ELF-1 (cell line): ENCODE data around the gene CLEC4C.
"Not testable (repeated sequence)": the region's sequence is repeated elsewhere in the genome, so short reads cannot be mapped to it uniquely, and the experiment has no call there.

Experiments used
- DNase-seq: peaks from one replicate; pipeline ENCODE4 v3.0.0-alpha.2; 2016; ENCODE audit warnings: low read depth, low spot score

Gene CLEC4C

GRCh38 chr12:7747246-7747645 is at the start of gene CLEC4C:
CLEC4C (minus strand) TSS chr12:7747375; CDS start chr12:7747348, 27 bp downstream.
- no peak for DNase-seq

GRCh38 chr12:7793211-7793610 is 46.0 kb upstream of the CLEC4C start:
- DNase-seq = no peak

GRCh38 chr12:7788884-7789528 is 41.8 kb upstream of the CLEC4C start, which contains the start of gene NANOG:
NANOG (plus strand) TSS chr12:7789402; CDS start chr12:7789615, 213 bp downstream.
- peak; percentile 58 for DNase-seq

- DNase-seq = peak; percentile 30
These were observed 41.1 kb upstream of the CLEC4C start for GRCh38 chr12:7788294-7788660.

- DNase-seq = peak; percentile 71
These were observed 40.6 kb upstream of the CLEC4C start for GRCh38 chr12:7787574-7788293.

GRCh38 chr12:7784701-7785100 is 37.5 kb upstream of the CLEC4C start:
- DNase-seq = no peak

GRCh38 chr12:7783433-7783832 is 36.3 kb upstream of the CLEC4C start:
- DNase-seq = not testable (repeated sequence)

GRCh38 chr12:7782055-7782454 is 34.9 kb upstream of the CLEC4C start:
- no peak for DNase-seq

GRCh38 chr12:7781274-7781673 is 34.1 kb upstream of the CLEC4C start:
- DNase-seq = no peak

- DNase-seq = no peak
These were observed 22.8 kb upstream of the CLEC4C start for GRCh38 chr12:7769999-7770398.

GRCh38 chr12:7758766-7759140 is 11.6 kb upstream of the CLEC4C start:
- DNase-seq = no peak

- DNase-seq = no peak
These were observed 9.8 kb upstream of the CLEC4C start for GRCh38 chr12:7756993-7757392.

- DNase-seq = not testable (repeated sequence)
These were observed 8.5 kb upstream of the CLEC4C start for GRCh38 chr12:7755668-7756067.

- not testable (repeated sequence) for DNase-seq
These were observed 5.1 kb upstream of the CLEC4C start for GRCh38 chr12:7751941-7752922.

GRCh38 chr12:7751394-7751793 is 4.2 kb upstream of the CLEC4C start:
- no peak for DNase-seq

GRCh38 chr12:7750350-7750749 is 3.2 kb upstream of the CLEC4C start:
- no peak for DNase-seq

GRCh38 chr12:7749442-7749841 is 2.3 kb upstream of the CLEC4C start:
- no peak for DNase-seq

GRCh38 chr12:7748852-7749251 is 1.7 kb upstream of the CLEC4C start:
- no peak for DNase-seq

GRCh38 chr12:7732993-7733392 is 14.2 kb downstream of the CLEC4C start:
- no peak for DNase-seq

- peak; percentile 37 for DNase-seq
These were observed 15.7 kb downstream of the CLEC4C start for GRCh38 chr12:7731486-7731885.

GRCh38 chr12:7730984-7731383 is 16.2 kb downstream of the CLEC4C start:
- DNase-seq = not testable (repeated sequence)

GRCh38 chr12:7729746-7730145 is 17.4 kb downstream of the CLEC4C start:
- DNase-seq = no peak
